GM19467 (cell line): ENCODE results near the gene DCN.

ENCODE experiments used
- ATAC-seq: cut with Tn5 transposase; IDR thresholded peaks from one replicate; pipeline ENCODE4 v1.9.1; 2021; ENCODE audit warnings: mild to moderate bottlenecking, moderate library complexity; ENCODE audit not compliant: unreplicated experiment

DCN gene

DNA sequence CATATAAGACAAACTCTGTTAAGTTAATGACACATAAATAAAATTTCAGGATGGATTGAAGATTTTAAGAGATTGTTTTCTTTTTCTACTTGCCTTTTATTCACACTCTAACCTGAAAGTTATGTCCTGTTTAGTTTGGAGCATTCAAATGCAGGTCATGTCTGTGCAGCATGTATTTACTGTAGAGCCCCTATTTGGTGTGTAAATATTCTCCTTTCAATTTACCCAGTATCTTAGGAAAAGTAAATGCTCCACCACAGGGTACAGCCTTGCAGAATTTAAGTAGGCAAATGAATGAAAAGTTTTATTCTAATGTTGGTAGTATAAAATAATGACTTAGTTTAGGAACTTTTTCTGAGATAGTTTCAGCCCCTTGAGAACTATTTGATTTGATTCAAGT is 6.2 kb upstream of the DCN start:
- no peak for ATAC-seq

DNA sequence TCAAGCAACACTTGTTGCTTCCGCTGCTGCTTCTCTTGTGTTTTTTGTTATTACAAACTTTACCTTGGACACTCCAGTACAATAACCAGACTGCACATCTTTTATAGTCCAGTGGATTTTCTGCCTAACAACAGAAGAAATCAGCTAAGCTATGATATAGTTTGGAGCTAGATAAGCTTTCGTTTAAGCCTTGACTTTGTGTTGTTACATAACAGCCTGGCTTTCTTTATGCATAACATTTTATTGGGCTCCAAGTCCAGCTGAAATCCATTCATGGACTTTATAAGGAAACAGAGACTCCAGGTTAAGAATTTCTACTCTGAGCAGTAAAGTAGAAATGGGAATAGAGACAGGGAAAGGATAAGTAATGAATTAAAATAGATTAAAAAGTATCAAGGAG is 3.5 kb upstream of the DCN start:
- ATAC-seq, result no peak

DNA sequence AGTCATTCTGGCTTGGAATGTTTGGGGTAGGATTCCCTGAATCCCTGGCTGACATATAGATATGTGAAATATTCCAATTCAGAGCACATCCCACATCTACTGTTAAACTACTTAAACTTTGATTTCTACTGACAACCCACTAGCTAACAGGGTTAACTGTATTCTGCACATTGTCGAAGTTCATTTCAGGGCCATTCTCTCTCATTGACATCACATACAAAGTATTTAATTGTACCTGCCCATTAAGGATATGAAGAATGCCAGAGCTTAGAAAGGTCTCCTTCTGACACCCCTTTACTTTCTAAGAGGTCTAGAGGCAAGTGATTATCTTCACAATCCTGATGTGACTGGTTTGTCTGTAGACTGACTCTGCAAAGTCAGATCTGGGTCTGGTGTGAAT is 2.8 kb upstream of the DCN start:
- ATAC-seq, result no peak

DNA sequence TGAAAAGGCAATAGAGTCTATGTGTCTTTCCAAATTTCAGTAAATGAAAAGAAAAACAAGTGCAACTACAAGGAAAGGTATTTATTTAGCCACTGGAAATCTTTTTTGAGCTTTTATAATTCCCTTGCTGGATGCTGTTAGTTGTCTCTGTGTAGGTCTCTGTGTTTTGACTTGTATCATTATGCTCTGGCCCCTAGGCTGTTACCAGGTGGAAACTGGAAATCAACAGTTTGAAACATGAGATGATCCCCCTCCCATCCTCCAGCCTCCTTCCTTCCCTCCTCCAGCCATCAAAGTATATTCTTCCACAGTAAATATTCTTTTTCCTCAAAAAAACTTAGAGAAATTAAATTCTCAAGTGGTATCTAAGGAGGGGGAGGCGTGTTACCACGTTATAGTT is 934 bp upstream of the DCN start:
- no peak for ATAC-seq

DNA sequence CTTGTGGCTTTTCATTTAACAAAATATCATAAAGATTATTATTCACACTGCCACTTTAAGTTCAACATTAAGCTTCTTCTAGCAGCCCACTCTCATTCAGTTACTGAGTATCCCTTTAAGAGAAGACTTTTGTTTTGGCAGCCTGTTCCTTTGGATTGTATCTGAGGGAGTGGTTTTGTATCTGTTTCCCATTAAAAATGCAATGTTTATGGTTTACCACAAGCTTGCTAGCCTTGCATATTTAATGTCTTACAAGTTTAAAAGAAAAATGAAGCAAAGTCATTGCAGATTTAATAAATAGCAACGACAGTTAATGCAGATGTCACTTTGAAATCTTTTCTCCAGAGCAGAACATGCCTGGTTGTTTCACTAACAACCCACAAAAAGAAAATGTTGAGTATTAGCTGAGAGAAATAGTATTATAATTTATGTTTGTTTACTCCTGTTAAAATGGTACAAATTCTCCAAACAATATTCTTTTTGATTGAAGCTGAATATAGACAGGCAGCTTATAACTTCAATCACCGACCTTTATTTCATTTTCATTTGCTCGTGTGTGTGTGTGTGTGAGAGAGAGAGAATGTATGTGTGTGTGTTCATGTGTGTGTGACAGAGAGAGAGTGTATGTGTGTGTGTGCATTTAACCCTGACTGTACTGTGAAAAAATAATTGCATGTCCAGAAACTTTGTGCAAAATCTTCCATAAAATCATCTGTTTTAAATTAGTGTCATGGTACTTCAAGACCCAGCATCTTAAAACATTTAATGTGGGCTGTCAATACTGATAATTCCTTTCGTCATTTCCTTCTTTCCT is 1.8 kb downstream of the DCN start:
- ATAC-seq, result no peak

DNA sequence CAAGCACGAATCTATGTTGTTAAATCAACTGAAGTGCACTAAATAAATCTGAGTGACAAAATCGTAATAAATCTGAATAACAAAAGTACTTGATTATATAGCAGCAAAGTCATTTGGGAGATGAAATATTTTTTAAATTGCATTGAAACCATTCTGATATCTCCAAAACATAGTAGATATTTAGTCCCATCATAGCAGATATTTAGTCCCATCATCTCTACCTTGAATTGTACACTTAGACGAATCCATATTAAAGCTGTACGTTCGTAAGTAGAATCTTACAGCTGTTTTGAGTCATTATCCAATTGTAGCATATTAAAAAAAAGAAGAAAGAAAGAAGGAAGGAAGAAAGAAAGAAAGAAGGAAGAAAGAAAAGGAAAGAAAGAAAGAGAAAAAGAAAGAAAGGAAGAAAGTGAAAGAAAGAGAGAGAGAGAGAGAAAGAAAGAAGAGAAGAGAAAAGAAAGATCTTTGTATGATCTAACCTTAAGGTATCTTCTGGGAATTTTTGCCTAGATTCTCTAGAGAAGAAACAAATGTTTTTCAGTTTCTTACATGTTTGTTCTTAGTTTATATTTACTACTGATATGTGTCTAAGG is 2.6 kb downstream of the DCN start:
- ATAC-seq, result no peak

DNA sequence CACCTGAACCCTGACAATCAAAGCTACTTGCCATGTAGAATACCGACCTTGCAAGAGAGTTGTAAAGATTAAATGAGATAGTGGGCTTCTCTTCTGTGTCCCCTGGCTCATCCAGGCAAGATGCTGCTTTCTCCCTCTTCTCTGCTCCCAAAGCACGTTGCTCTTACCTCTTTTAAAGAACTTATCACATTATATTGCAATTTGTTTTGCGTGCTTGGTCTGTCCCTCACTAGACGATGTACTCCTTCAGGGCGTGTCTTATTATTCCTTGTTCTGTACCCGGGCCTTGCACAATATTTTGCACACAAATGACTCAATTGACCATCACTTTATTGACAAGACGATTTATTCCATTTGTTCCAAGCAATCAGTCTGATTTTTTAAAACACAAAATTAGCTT is 3.3 kb downstream of the DCN start:
- ATAC-seq, result no peak

DNA sequence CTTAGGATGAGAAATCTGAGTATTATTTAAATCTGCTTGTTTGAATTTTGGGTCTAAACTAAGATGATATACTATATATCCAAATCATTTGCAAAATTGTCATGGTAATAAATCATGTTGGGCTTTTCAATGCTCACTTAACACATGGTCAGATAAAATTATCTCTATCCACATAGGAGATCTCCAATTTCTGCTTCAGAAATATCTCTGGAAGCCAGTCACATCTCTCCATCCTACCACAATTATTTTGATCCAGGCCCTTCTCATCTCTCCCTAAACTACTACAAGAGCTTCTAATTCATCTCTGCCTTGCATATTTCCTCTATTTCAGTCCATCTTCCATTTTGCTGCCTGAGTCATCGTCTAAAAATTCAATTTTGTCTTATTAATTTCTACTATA is 3.8 kb downstream of the DCN start:
- no peak for ATAC-seq

DNA sequence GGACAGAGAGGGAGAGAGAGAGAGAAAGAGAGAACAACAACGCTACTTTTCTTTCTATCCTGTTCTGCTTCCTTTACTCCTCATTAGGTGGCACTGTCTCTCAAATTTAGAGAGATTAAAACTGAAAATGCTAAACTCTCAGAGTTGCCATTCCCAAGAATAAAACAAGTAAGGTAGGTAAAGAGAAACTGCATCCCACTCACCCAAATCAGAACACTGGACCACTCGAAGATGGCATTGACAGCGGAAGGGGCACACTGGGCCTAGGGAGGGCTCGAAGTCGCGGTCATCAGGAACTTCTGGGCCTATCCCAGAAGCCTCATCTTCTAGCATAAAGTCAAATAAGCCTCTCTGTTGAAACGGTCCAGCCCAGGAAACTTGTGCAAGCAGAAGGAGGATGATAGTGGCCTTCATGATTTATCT is 4.5 kb downstream of the DCN start:
- ATAC-seq, result no peak

DNA sequence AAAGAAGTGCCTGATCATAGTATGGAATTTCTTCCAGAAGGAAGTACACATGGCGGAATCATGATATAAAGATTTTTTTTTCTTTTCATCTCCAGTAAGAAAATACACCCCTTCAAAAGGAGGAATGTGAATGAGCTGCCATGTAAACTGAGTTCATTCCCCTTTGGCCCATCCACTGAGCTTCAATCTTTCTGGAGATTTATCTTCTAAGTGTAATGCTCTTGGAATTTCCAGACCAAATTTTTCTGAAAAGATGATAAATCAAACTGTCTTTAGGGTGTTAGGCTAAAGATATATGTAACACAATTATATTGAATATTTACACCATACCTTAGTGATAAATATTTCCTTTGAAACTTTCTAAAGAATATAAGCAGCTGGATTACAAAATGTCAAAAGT is 5.2 kb downstream of the DCN start:
- no peak for ATAC-seq

DNA sequence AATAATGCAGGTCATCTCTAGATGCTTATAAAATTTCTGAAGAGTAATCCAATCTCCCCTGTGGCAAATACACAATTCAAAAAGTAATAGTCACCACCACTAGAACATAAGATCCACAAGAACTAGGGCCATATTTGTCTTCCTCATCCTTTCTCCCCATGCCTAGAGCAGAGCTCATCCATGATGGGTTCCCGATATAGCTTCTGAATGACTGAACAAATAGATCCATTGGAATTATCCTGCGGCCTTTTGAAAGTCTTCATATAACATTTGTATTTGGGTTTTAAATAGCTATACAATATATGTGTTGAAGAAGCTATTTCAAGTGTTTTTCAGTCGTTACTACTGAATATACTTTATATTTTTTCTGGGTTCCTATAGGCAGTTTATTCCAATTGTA is 5.7 kb downstream of the DCN start:
- ATAC-seq, result no peak

DNA sequence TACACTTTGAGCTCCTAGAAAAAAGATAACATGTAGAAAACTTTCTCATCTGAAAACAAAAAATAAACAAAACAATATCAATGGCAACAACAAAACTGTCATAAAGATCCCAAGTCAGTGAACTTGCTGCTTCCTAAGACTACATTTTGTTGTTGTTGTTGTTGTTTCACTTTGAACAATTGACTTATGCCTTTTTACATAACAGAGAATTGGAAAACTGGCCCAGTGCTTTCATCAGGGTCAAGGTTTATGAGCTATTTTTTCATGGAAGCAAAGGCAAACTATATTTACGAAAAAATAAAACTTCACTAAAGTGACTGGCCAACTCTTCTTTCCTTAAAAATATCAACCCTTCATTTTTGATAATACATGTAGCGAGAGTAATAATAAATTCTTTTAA is 6.3 kb downstream of the DCN start:
- no peak for ATAC-seq

DNA sequence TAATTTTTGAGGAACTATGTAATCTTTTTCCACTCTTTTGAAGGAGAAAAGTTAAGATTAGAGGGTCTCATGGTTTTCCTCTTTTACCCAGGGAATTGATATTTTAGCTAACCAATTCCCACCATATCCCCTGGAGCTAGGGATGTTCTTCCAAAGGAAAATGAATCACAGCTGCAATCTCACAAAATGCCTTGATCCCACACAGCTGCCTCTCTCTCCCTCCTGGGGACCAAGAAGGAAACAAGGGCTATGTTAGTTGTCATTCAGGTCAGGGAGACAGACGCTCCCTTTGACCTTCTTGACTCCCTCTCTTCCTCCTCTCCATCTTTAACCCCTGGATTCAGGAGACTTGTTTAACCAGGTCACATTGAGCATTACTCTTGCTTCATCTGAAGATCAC is 9.5 kb downstream of the DCN start:
- no peak for ATAC-seq

DNA sequence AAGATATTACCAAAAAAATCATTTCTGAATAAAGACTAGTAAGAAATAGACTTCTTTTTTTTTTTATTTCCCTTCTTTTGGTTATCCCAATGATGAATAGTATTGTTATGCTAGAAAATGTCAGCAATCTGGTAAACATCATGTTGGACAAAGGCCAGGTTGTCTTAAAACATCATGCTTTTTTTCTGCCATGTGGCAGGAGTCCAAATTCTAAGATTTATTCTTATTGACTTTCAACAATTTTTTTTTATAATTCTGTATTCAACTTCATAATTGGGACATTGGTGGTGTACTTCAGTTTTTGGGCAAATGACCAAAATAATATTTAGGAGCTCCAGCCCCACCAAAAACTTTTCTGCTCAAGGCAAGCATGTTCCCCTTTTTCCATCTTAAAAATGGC is 10.5 kb downstream of the DCN start:
- no peak for ATAC-seq

DNA sequence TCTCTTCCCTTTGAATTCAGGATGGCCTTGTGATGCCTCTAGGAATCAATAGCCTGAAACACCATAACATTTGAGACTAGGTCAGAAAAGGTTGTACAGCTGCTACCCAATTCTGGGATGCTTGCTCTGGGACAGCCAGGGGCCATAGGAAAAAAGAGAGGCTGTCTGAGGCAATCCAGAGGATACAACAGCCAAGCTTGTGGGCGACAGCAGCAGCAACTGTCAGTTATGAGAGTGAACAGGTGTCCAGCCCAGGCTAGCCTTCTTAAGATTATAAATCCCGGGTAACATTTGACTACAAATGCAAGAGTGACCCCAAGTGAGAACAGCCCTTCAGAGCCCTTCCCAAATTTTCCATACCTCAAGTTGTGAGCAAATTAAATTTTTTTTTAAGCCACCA is 11.1 kb downstream of the DCN start:
- no peak for ATAC-seq

DNA sequence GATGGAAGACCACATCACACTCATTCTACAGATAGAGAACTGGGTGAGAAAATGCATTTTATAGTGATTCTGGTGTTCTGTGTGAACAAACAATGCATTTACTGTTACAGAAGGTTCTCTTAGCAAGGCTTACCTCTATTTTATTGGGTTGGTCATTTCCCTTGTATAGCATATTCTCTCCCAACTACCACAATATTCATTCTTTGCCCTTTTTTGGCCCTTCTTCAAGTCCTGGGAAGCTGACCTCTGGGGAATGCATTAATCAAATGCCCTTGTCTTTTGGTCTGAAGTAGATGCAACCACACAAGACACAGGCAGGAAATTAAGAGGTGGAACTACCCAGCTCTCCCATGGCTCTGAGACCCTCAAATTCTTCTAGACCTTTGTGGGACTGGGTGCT is 19.5 kb downstream of the DCN start:
- ATAC-seq, result no peak

DNA sequence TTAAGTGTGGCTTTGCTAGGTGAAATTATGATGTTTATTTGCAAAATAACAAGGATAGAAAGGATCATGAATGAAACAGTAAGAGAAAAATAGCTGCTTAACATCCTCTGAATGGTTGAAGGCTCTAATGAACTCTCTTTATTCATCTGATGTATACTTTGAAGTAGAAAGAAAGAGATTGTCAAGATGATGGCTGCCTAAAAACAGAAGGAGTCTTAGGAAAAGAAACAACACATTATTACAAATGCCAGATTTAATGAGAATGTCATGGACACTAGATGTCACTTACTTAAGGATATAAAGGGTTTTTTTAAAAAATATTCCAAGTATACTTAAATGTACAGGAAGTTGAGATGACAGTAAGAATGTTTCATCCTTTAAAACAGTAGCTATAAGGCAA is 21.6 kb downstream of the DCN start:
- no peak for ATAC-seq

DNA sequence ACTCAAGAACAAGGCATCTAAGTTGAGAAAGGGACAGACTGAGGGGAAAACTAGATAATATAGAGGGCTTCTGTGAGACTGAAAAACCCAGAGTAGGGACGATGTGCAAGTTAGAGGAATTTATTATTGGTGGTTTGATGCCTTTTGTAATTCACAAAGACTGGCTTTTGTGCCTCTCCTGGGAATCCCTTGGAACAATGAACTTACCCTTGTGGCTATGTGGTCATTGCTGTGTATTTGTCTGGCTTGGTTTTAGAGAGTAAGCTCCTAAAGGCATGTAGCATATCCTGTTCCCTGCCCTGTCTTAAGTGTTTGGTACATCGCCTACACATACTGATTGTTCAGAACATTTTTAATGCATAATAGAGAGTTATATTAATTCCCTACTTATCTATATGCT is 26.6 kb downstream of the DCN start:
- no peak for ATAC-seq

DNA sequence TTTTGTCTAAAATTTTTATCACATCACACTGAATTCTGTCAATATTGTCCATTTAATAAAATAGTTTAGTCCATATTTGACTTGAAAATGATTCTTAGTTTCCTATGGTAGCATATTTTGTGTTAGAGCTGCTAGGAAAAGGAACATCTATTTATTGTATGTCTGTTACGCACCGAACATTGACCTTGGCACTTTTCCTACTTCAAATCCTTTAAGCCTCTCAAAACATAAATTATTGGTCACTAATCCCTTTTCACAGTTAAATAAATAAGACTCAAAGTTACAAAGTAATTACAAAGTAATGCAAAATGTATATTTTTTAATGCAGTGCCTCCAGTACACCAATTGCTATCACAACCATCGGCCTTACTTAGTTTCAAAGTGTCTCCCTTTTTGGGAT is 28.5 kb downstream of the DCN start:
- no peak for ATAC-seq

DNA sequence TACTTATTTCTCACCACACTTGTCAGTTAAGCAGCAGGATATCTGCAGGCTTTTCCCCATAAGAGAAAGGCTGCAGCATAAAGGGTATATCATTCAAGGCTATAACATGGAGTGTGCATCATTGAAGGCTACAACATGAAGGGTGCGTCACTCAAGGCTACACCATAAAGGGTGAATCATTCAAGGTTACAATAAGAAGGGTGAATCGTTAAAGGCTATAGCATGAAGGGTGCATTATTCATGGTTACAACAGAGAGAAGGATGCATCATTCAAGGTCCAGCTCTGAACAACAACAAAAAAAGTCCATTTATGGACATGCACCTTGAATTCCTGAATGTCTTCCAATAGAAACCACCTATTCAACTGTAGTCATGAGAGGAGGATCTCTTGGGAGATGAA is 38.6 kb downstream of the DCN start:
- no peak for ATAC-seq

DNA sequence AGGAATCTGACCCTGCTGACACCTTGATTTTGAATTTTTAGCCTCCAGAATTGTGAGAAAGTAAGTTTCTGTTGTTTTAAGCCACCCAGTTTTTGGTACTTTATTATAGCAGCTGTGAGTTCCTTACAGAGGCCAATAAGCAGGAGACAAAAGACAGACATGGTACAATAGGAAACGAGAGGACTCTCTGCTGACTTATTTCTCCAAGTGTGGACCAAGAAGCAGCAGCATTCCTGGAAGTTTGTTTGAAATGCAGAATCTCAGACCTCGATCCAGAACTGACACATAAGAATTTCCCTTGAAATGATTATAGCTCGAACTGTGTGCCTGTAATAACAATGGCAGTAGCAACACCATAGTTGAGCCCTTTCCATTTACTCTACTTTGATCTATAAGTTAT is 39.4 kb downstream of the DCN start:
- ATAC-seq, result no peak

DNA sequence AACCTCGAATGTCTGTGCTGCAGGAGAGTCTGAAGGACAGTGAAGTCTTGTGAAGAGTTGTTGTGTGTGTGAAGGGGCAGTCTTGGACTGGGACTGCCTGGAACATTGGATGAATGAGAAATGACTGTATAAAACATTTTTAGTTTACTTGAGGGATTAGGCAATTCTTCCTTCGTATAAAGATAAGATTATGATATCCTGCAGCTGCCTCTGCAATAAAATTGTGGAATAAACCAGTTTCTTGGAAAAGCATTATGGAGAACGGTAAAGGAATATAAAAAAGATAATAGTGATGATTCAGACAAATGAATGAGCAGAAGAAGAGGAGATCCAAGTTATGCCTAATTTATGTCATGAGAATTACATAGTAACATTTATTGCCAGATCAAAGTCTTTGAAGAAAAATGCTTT is 40.4 kb downstream of the DCN start:
- no peak for ATAC-seq
